HepG2 (cell line): ENCODE results near the gene MTHFR. TPM values are rescaled to one million over a fixed set of nuclear protein-coding genes. Genes with fewer than 3 reads are reported as not detected.
A peak's percentile ranks its signal among the peaks of the same experiment; 100 is the strongest.

ENCODE experiments used
- ATF1 ChIP-seq: IDR thresholded peaks from 2 replicates; pipeline ENCODE4 v1.6.1; 2016; ENCODE audit warnings: mild to moderate bottlenecking, control low read depth
- SNAPC2 ChIP-seq: sonication (generic); formaldehyde crosslinking; IDR thresholded peaks from 2 replicates; pipeline ENCODE4 v1.8.1; 2022; ENCODE audit warnings: mild to moderate bottlenecking, missing genetic modification reagents
- SOX6 ChIP-seq, 2 experiments: fragments of 450-650 bp in 1 of 2; sonication (generic) in 1 of 2; formaldehyde crosslinking in 1 of 2; IDR thresholded peaks; 2 replicates each; pipeline versions ENCODE4 v1.4.0 to v1.6.1; 2017 to 2020; ENCODE audit warnings: antibody characterized with exemption in 1 of 2, mild to moderate bottlenecking in 1 of 2, missing genetic modification reagents in 1 of 2
- TAF1 ChIP-seq: sonication (generic); formaldehyde crosslinking; IDR thresholded peaks from 2 replicates; pipeline ENCODE4 v1.4.0; 2020; ENCODE audit warnings: missing genetic modification reagents
- TCF12 ChIP-seq, 2 experiments: fragments of 450-650 bp in 1 of 2; sonication (generic) in 1 of 2; formaldehyde crosslinking in 1 of 2; IDR thresholded peaks; 2 replicates each; pipeline versions ENCODE4 v1.6.1 to v1.8.0; 2017 to 2022; ENCODE audit warnings: antibody characterized with exemption in 1 of 2, mild to moderate bottlenecking in 1 of 2, missing genetic modification reagents in 1 of 2, moderate library complexity in 1 of 2
- ZFYVE20 ChIP-seq: sonication (generic); formaldehyde crosslinking; IDR thresholded peaks from 2 replicates; pipeline ENCODE4 v1.8.0; 2023; ENCODE audit warnings: low read depth, mild to moderate bottlenecking, moderate library complexity, missing genetic modification reagents, borderline replicate concordance
- ZNF274 ChIP-seq: sonication (generic); formaldehyde crosslinking; IDR thresholded peaks from 2 replicates; pipeline ENCODE4 v1.5.1; 2020; ENCODE audit warnings: mild to moderate bottlenecking, missing genetic modification reagents
- ZNF335 ChIP-seq: sonication (generic); formaldehyde crosslinking; IDR thresholded peaks from 2 replicates; pipeline ENCODE4 v1.4.0; 2020; ENCODE audit warnings: missing genetic modification reagents
- ZNF564 ChIP-seq: sonication (generic); formaldehyde crosslinking; IDR thresholded peaks from 2 replicates; pipeline ENCODE4 v1.8.1; 2023; ENCODE audit warnings: mild to moderate bottlenecking, missing genetic modification reagents
- ZNF569 ChIP-seq: sonication (generic); formaldehyde crosslinking; IDR thresholded peaks from 2 replicates; pipeline ENCODE4 v1.5.0; 2020; ENCODE audit warnings: mild to moderate bottlenecking, missing genetic modification reagents, moderate library complexity, borderline replicate concordance
- ZNF572 ChIP-seq: sonication (generic); formaldehyde crosslinking; IDR thresholded peaks from 2 replicates; pipeline ENCODE4 v1.5.1; 2020; ENCODE audit warnings: mild to moderate bottlenecking, missing genetic modification reagents
- ZNF724P ChIP-seq: sonication (generic); formaldehyde crosslinking; IDR thresholded peaks from 2 replicates; pipeline ENCODE4 v1.8.0; 2022; ENCODE audit warnings: missing genetic modification reagents, borderline replicate concordance
- polyA plus RNA-seq, 8 experiments: library from polyadenylated mRNA; depleted of rRNA in 3 of 8; stranded (reverse) in 7 of 8; unstranded in 1 of 8; fragments of >200 nt; fragmentation: Illumina TruSeq in 4 of 8; extraction: Trizol in 4 of 8; gene quantifications; 2 replicates each; pipeline versions ENCODE4 v1.2.1 to v1.2.3, GENCODE V29; 2011 to 2016; ENCODE audit warnings: low read depth in 4 of 8, missing spikeins in 1 of 8, mixed read lengths in 1 of 8; ENCODE audit not compliant: insufficient read depth in 1 of 8
- total RNA-seq, 5 experiments: library from RNA; depleted of rRNA; stranded (reverse); fragments of >200 nt; fragmentation: Illumina TruSeq; extraction: Trizol; gene quantifications; 2 replicates each; pipeline ENCODE4 v1.2.3, GENCODE V29; 2016; ENCODE audit warnings: low read depth in 1 of 5
- TF ChIP-seq, protein P1 (sequence below): fragments of 450-650 bp; IDR thresholded peaks from 2 replicates; pipeline ENCODE4 v1.6.1; 2017; ENCODE audit warnings: mild to moderate bottlenecking
- TF ChIP-seq, protein P2 (sequence below), 2 experiments: fragments of 450-650 bp in 1 of 2; sonication (generic) in 1 of 2; formaldehyde crosslinking in 1 of 2; IDR thresholded peaks; 2 replicates each; pipeline versions ENCODE4 v1.6.1 to v1.8.0; 2016 to 2022; ENCODE audit warnings: antibody characterized with exemption in 1 of 2, mild to moderate bottlenecking in 1 of 2, missing genetic modification reagents in 1 of 2
- TF ChIP-seq, protein P3 (sequence below): sonication (generic); formaldehyde crosslinking; IDR thresholded peaks from 2 replicates; pipeline ENCODE4 v1.4.0; 2020; ENCODE audit warnings: mild to moderate bottlenecking, low read depth, missing genetic modification reagents

Gene MTHFR
- total and polyA plus RNA-seq, 2 of the 13 experiments (the other 11 are each of a cell fraction or from before 2014, with no cell fraction given): 3.8 to 8.2 TPM

DNA sequence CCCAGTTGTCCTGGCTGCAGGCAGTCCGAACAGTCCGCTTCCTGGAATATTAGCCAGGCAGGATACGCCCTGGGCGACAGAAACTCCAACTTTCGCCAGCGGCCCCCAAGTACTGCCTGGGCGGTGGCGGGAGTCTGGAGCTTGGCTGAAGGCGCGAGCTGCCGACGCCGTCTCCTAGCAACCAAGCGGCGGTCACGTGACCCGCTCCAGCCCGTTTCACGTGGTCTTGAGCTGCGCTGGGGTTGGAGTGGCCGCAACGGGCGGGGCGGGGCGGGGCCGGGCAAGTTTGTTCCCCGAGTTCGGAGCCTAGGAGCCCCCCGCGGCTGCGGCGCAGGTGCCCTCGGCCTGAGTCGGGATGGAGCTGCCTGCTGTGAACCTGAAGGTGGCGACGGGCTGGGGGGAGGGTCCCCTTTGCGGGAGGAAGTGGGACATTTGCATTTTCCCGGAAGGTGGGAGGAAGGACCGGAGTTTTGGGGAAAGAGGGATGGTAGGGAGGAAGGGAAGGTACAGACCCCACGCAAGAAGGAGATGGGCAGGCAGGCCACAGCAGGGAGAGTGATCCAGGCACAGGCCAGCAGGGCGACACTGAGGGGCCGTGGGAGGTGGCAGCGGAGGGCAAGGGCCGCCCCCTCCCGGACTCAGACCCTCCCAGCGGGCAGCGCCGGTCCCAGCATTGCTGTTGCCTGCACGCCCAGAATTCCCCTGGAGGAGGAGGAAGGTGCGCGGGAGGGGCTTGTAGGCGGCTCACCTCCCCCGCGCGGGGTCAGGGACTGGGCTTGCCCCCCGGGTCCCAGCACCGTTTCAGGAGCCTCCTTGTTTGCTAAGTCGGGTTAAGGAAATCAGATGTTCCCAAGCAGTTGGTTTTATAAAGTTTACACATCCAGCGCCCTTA lies 69.7 kb downstream of the MTHFR start, which contains the start of gene AGTRAP (continued):
- no peak for TF ChIP-seq TAF1
- no peak for TF ChIP-seq ZNF572 (CRISPR knock-in tag)
- TF ChIP-seq SOX6 (IDR thresholded peaks at IDR 0.05): no peak
- peak; percentile 36; the same call in 1 of the 2 replicates for TF ChIP-seq SOX6 (CRISPR knock-in tag; IDR thresholded peaks at IDR 0.05)
- TF ChIP-seq, protein P1, sequence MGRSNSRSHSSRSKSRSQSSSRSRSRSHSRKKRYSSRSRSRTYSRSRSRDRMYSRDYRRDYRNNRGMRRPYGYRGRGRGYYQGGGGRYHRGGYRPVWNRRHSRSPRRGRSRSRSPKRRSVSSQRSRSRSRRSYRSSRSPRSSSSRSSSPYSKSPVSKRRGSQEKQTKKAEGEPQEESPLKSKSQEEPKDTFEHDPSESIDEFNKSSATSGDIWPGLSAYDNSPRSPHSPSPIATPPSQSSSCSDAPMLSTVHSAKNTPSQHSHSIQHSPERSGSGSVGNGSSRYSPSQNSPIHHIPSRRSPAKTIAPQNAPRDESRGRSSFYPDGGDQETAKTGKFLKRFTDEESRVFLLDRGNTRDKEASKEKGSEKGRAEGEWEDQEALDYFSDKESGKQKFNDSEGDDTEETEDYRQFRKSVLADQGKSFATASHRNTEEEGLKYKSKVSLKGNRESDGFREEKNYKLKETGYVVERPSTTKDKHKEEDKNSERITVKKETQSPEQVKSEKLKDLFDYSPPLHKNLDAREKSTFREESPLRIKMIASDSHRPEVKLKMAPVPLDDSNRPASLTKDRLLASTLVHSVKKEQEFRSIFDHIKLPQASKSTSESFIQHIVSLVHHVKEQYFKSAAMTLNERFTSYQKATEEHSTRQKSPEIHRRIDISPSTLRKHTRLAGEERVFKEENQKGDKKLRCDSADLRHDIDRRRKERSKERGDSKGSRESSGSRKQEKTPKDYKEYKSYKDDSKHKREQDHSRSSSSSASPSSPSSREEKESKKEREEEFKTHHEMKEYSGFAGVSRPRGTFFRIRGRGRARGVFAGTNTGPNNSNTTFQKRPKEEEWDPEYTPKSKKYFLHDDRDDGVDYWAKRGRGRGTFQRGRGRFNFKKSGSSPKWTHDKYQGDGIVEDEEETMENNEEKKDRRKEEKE: no peak
- TF ChIP-seq ZFYVE20 (CRISPR knock-in tag): no peak
- TF ChIP-seq SNAPC2 (CRISPR knock-in tag): 0 out of 2 replicates have a peak, but pooled peaks have one; percentile 27
- TF ChIP-seq, protein P2, sequence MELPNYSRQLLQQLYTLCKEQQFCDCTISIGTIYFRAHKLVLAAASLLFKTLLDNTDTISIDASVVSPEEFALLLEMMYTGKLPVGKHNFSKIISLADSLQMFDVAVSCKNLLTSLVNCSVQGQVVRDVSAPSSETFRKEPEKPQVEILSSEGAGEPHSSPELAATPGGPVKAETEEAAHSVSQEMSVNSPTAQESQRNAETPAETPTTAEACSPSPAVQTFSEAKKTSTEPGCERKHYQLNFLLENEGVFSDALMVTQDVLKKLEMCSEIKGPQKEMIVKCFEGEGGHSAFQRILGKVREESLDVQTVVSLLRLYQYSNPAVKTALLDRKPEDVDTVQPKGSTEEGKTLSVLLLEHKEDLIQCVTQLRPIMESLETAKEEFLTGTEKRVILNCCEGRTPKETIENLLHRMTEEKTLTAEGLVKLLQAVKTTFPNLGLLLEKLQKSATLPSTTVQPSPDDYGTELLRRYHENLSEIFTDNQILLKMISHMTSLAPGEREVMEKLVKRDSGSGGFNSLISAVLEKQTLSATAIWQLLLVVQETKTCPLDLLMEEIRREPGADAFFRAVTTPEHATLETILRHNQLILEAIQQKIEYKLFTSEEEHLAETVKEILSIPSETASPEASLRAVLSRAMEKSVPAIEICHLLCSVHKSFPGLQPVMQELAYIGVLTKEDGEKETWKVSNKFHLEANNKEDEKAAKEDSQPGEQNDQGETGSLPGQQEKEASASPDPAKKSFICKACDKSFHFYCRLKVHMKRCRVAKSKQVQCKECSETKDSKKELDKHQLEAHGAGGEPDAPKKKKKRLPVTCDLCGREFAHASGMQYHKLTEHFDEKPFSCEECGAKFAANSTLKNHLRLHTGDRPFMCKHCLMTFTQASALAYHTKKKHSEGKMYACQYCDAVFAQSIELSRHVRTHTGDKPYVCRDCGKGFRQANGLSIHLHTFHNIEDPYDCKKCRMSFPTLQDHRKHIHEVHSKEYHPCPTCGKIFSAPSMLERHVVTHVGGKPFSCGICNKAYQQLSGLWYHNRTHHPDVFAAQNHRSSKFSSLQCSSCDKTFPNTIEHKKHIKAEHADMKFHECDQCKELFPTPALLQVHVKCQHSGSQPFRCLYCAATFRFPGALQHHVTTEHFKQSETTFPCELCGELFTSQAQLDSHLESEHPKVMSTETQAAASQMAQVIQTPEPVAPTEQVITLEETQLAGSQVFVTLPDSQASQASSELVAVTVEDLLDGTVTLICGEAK (IDR thresholded peaks at IDR 0.05): no peak
- TF ChIP-seq, protein P2 (CRISPR knock-in tag; IDR thresholded peaks at IDR 0.05): 0 out of 2 replicates have a peak, but pooled peaks have one; percentile 26
- 0 out of 2 replicates have a peak, but pooled peaks have one; percentile 26 for TF ChIP-seq ZNF335 (CRISPR knock-in tag)
- no peak for TF ChIP-seq ZNF564 (CRISPR knock-in tag)
- TF ChIP-seq, protein P3, sequence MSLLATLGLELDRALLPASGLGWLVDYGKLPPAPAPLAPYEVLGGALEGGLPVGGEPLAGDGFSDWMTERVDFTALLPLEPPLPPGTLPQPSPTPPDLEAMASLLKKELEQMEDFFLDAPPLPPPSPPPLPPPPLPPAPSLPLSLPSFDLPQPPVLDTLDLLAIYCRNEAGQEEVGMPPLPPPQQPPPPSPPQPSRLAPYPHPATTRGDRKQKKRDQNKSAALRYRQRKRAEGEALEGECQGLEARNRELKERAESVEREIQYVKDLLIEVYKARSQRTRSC (CRISPR knock-in tag): no peak
- no peak for TF ChIP-seq TCF12 (IDR thresholded peaks at IDR 0.05)
- no peak for TF ChIP-seq TCF12 (CRISPR knock-in tag; IDR thresholded peaks at IDR 0.05)
- TF ChIP-seq ZNF569 (CRISPR knock-in tag): no peak
- no peak for TF ChIP-seq ATF1 (CRISPR knock-in tag)
- no peak for TF ChIP-seq ZNF724P
- peak; percentile 70 for TF ChIP-seq ZNF274
